ENCODE data around the gene ZNF536. TPM values are rescaled to one million over a fixed set of nuclear protein-coding genes. Genes with fewer than 3 reads are reported as not detected.

ZNF536 gene
- total RNA-seq, 4 donors from 2014 or later: 1.3 to 12.4 (median 1.8) TPM

DNA sequence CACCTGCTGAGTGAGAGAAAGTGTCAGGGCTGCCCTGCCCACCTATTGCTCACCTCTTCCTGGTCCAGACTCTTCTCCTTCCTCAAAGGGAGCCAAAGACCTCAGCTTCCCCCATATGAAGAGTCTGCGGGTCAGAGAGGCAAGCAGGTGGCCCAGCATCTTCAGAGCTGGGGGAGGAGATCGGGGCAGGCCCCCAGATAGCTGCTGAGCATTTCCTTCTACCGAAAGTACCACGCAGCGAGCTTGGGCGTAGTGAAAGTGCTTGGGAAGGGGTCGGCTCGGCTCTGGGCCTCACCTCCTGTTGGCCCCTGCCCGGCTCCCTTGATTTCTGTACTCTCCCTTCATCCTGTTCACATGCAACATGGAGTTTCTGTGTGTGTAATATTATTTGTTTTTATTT lies 12.2 kb upstream of the ZNF536 start:
- Histone ChIP-seq H3K27me3 (no peaks in the 10 kb centered on the region), H3K4me1 (no peaks in the 10 kb centered on the region), H3K27ac (no peak overlapping the region), H3K36me3 (no peaks in the 10 kb centered on the region), H3K9me3 (no peaks in the 10 kb centered on the region), H3K4me3 (no peak overlapping the region)
- no peak for DNase-seq
- TF ChIP-seq CTCF (IDR thresholded peaks at IDR 0.05): no peak
- no peak for TF ChIP-seq POLR2A (IDR thresholded peaks at IDR 0.05)

- Histone ChIP-seq H3K4me3 (no peak overlapping the region), H3K27me3 (no peaks in the 10 kb centered on the region), H3K9me3 (no peaks in the 10 kb centered on the region), H3K4me1 (no peaks in the 10 kb centered on the region), H3K27ac (peak overlapping the region in 1 of 4 donors; percentile 5), H3K36me3 (no peaks in the 10 kb centered on the region)
- TF ChIP-seq POLR2A (IDR thresholded peaks at IDR 0.05) (no peak), CTCF (IDR thresholded peaks at IDR 0.05) (no peak)
- DNase-seq: no peak
Observed at GRCh38 chr19:30360376-30361106, 11.6 kb upstream of the ZNF536 start.

DNA sequence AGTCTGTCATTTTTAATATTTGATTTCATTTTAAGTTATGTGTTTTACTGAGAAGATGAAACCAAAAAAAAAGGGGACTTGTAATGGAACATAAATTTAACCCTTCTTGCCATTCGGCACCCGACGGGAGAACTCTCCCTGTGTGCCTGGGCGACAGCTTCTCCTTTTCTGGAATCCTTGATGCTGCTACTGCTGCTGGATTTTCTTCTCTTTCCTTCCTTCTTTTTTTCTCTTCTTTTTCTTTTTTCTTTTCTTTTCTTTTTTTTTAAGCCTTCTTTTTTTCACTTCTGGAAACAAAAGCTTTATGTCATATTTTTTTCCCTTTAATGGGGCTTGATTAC lies 11.1 kb upstream of the ZNF536 start:
- no peak for TF ChIP-seq CTCF (IDR thresholded peaks at IDR 0.05)
- Histone ChIP-seq H3K36me3 (no peaks in the 10 kb centered on the region), H3K4me3 (no peak overlapping the region), H3K9me3 (no peaks in the 10 kb centered on the region), H3K4me1 (no peaks in the 10 kb centered on the region), H3K27ac (no peak overlapping the region), H3K27me3 (no peaks in the 10 kb centered on the region)
- no peak for DNase-seq

GRCh38 chr19:30361721-30362120 lies 10.5 kb upstream of the ZNF536 start:
- no peaks in the 10 kb centered on the region for H3K9me3 ChIP-seq
- H3K4me3 ChIP-seq: no peak overlapping the region
- no peaks in the 10 kb centered on the region for H3K4me1 ChIP-seq
- TF ChIP-seq CTCF (IDR thresholded peaks at IDR 0.05): no peak
- no peak for TF ChIP-seq POLR2A (IDR thresholded peaks at IDR 0.05)
- H3K36me3 ChIP-seq: no peaks in the 10 kb centered on the region
- H3K27me3 ChIP-seq: no peaks in the 10 kb centered on the region
- H3K27ac ChIP-seq: no peak overlapping the region
- DNase-seq: no peak

- H3K9me3 ChIP-seq: no peaks in the 10 kb centered on the region
- no peaks in the 10 kb centered on the region for H3K36me3 ChIP-seq
- H3K27ac ChIP-seq: no peak overlapping the region
- TF ChIP-seq POLR2A (IDR thresholded peaks at IDR 0.05) (no peak), CTCF (IDR thresholded peaks at IDR 0.05) (no peak)
- no peaks in the 10 kb centered on the region for H3K4me1 ChIP-seq
- H3K27me3 ChIP-seq: no peaks in the 10 kb centered on the region
- no peak for DNase-seq
- no peak overlapping the region for H3K4me3 ChIP-seq
Observed at GRCh38 chr19:30362156-30362754, 9.9 kb upstream of the ZNF536 start.

Measured in Peyer's patch (tissue), 4 donors.